CD4-positive, alpha-beta memory T cell (primary cell): ENCODE data around the gene HEG1. TPM values are rescaled to one million over a fixed set of nuclear protein-coding genes. Genes with fewer than 3 reads are reported as not detected.

Source experiments
- CTCF ChIA-PET: fragments of 350-600 bp; sonication (Branson Sonifier 250); formaldehyde crosslinking; loops from one replicate; lab custom pipeline; 2021; ENCODE audit warnings: inconsistent platforms; ENCODE audit not compliant: partially characterized antibody; lab: Charles Lee
- POLR2A ChIA-PET: fragments of 350-600 bp; sonication (Branson Sonifier 250); formaldehyde crosslinking; loops from one replicate; lab custom pipeline; 2021; ENCODE audit not compliant: partially characterized antibody; lab: Charles Lee
- DNase-seq, 5 donors: peaks; one replicate each; pipeline versions ENCODE4 v3.0.0 to v3.0.0-alpha.2; 2020 to 2022; ENCODE audit warnings: mixed read lengths in 1 of 5
- H3K27ac ChIP-seq: one replicate; pipeline ENCODE4 v1.7.0; 2013; ENCODE audit warnings: low read depth, low read length
- H3K27me3 ChIP-seq: 2 replicates; pipeline ENCODE4 v1.7.0; 2013; ENCODE audit warnings: mild to moderate bottlenecking, low read length, moderate library complexity; ENCODE audit not compliant: insufficient read depth
- H3K36me3 ChIP-seq: 2 replicates; pipeline ENCODE4 v1.7.0; 2013; ENCODE audit warnings: mild to moderate bottlenecking, low read length, moderate library complexity; ENCODE audit not compliant: insufficient read depth
- H3K4me1 ChIP-seq: 2 replicates; pipeline ENCODE4 v1.7.0; 2013; ENCODE audit warnings: mild to moderate bottlenecking, low read length, moderate library complexity; ENCODE audit not compliant: insufficient read depth
- H3K4me3 ChIP-seq, 2 donors: one replicate each; pipeline ENCODE4 v1.7.0; 2013; ENCODE audit warnings: low read length in 2 of 2, mild to moderate bottlenecking in 1 of 2
- H3K9me3 ChIP-seq, 2 donors: one replicate each; pipeline ENCODE4 v1.7.0; 2013; ENCODE audit warnings: low read length in 2 of 2, control low read depth in 1 of 2; ENCODE audit not compliant: control insufficient read depth in 1 of 2
- H3K27ac Mint-ChIP-seq, 7 donors: one replicate each; pipeline ENCODE4 v1.8.0; 2020 to 2021; ENCODE audit warnings: mixed read lengths in 7 of 7, mild to moderate bottlenecking in 6 of 7, inconsistent platforms in 3 of 7, moderate library complexity in 3 of 7
- H3K27me3 Mint-ChIP-seq, 2 donors: one replicate each; pipeline ENCODE4 v1.8.0; 2020 to 2021; ENCODE audit warnings: mixed read lengths in 2 of 2
- H3K36me3 Mint-ChIP-seq, 2 donors: one replicate each; pipeline ENCODE4 v1.8.0; 2020 to 2021; ENCODE audit warnings: mixed read lengths in 2 of 2, inconsistent platforms in 1 of 2, mild to moderate bottlenecking in 1 of 2
- H3K4me1 Mint-ChIP-seq, 4 donors: one replicate each; pipeline ENCODE4 v1.8.0; 2020 to 2021; ENCODE audit warnings: mixed read lengths in 4 of 4, mild to moderate bottlenecking in 1 of 4
- H3K4me3 Mint-ChIP-seq, 8 donors: one replicate each; pipeline ENCODE4 v1.8.0; 2020 to 2021; ENCODE audit warnings: mixed read lengths in 8 of 8, mild to moderate bottlenecking in 7 of 8, moderate library complexity in 6 of 8, inconsistent platforms in 3 of 8
- H3K9me3 Mint-ChIP-seq, 8 donors: one replicate each; pipeline ENCODE4 v1.8.0; 2020 to 2021; ENCODE audit warnings: mixed read lengths in 8 of 8, mild to moderate bottlenecking in 5 of 8, inconsistent platforms in 3 of 8, moderate library complexity in 1 of 8
- intact Hi-C: fragments of 100-400 bp; cut with micrococcal nuclease; formaldehyde crosslinking; loops from one replicate; pipeline ENCODE4 v1.15.1; 2023
- polyA plus RNA-seq, 2 donors: library from polyadenylated mRNA; unstranded; fragments of 300-500 nt; fragmentation: Illumina TruSeq; gene quantifications; one replicate each; pipeline ENCODE4 v1.2.3, GENCODE V29; 2021
- total RNA-seq, 2 experiments: library from RNA; stranded (reverse); gene quantifications; one replicate each; pipeline ENCODE4 v1.2.3, GENCODE V29; 2021

The HEG1 gene
- total and polyA plus RNA-seq, 4 experiments from 2014 or later: 1.1 to 21.7 (median 12.5) TPM

DNA sequence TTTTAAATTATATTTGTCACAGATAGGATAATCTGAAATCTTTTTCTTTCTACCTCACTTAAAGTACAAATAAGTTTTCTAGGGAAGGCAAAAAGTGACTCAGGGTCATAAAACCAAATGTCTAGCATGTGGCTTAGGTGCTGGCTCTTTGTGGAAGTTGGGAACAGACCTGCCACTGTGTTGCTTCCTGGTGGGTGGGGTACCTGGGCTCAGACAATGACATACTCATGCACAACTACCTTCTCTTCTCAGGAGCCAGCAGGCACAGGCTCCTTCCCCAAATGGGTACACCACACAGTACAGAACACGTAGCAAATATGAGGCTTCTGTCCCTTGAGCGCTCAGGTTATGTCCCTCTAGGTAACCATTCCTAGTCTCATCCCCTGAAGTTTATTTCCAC lies 81.1 kb downstream of the HEG1 start:
- POLR2A ChIA-PET: no interaction called here

DNA sequence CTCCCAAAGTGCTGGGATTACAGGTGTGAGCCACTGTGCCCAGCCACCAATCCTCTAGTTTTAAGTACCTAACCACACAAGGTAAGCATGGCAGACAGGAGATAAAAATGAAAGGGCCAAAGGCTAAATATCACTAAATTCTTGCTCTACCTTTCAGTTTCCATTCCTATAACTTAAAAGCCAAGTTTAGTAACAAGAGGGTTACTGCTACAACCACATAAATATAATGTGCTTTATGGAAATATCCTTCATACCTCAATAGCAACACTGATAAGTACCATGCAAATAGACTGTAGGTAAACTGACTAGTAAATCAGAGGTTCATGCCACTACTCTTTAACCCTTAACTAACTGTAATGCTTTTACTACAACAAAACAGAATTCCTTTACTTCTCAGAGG lies 82.5 kb downstream of the HEG1 start:
- no peaks in the 10 kb centered on the region for H3K27me3 ChIP-seq
- Mint-ChIP-seq H3K4me1 (peaks cover 0 to 2% (median 0%) of the 10 kb centered on the region in 4 donors), H3K4me3 (no peak overlapping the region), H3K9me3 (no peaks in the 10 kb centered on the region), H3K27ac (no peak overlapping the region), H3K36me3 (peaks cover 69 to 84% of the 10 kb centered on the region in 2 donors), H3K27me3 (no peaks in the 10 kb centered on the region)
- H3K4me1 ChIP-seq: no peaks in the 10 kb centered on the region
- no peak for DNase-seq
- H3K4me3 ChIP-seq: no peak overlapping the region
- no peaks in the 10 kb centered on the region for H3K9me3 ChIP-seq
- ChIA-PET POLR2A (no interaction called here), CTCF (no interaction called here)
- intact Hi-C loops: no loop called here
- H3K36me3 ChIP-seq: peaks cover 12% of the 10 kb centered on the region
- H3K27ac ChIP-seq: no peak overlapping the region

More for the DNA sequence above, 81.1 kb downstream of the HEG1 start:
- peaks cover 0 to 2% (median 0%) of the 10 kb centered on the region in 4 donors for H3K4me1 Mint-ChIP-seq
- H3K9me3 Mint-ChIP-seq: no peaks in the 10 kb centered on the region
- CTCF ChIA-PET: no interaction called here
- peaks cover 9% of the 10 kb centered on the region for H3K36me3 ChIP-seq
- peak overlapping the region in 2 of 7 donors; percentile 31 to 32 for H3K27ac Mint-ChIP-seq
- no peaks in the 10 kb centered on the region for H3K27me3 Mint-ChIP-seq
- no peak for DNase-seq
- H3K36me3 Mint-ChIP-seq: peaks cover 58 to 71% of the 10 kb centered on the region in 2 donors
- no peaks in the 10 kb centered on the region for H3K27me3 ChIP-seq
- H3K4me3 ChIP-seq: no peak overlapping the region
- H3K9me3 ChIP-seq: no peaks in the 10 kb centered on the region
- no peak overlapping the region for H3K27ac ChIP-seq
- no peak overlapping the region for H3K4me3 Mint-ChIP-seq
- H3K4me1 ChIP-seq: no peaks in the 10 kb centered on the region
- intact Hi-C loops: no loop called here

- Histone ChIP-seq H3K4me3 (no peak overlapping the region), H3K36me3 (peaks cover 12% of the 10 kb centered on the region), H3K27me3 (no peaks in the 10 kb centered on the region), H3K27ac (no peak overlapping the region), H3K4me1 (no peaks in the 10 kb centered on the region), H3K9me3 (no peaks in the 10 kb centered on the region)
- intact Hi-C loops: no loop called here
- ChIA-PET CTCF (no interaction called here), POLR2A (no interaction called here)
- Mint-ChIP-seq H3K27ac (no peak overlapping the region), H3K27me3 (no peaks in the 10 kb centered on the region), H3K36me3 (peaks cover 65 to 82% of the 10 kb centered on the region in 2 donors), H3K4me1 (peaks cover 0 to 2% (median 0%) of the 10 kb centered on the region in 4 donors), H3K9me3 (no peaks in the 10 kb centered on the region), H3K4me3 (no peak overlapping the region)
- DNase-seq: no peak
Observed at GRCh38 chr3:124972457-124972856, 83.3 kb downstream of the HEG1 start.

DNA sequence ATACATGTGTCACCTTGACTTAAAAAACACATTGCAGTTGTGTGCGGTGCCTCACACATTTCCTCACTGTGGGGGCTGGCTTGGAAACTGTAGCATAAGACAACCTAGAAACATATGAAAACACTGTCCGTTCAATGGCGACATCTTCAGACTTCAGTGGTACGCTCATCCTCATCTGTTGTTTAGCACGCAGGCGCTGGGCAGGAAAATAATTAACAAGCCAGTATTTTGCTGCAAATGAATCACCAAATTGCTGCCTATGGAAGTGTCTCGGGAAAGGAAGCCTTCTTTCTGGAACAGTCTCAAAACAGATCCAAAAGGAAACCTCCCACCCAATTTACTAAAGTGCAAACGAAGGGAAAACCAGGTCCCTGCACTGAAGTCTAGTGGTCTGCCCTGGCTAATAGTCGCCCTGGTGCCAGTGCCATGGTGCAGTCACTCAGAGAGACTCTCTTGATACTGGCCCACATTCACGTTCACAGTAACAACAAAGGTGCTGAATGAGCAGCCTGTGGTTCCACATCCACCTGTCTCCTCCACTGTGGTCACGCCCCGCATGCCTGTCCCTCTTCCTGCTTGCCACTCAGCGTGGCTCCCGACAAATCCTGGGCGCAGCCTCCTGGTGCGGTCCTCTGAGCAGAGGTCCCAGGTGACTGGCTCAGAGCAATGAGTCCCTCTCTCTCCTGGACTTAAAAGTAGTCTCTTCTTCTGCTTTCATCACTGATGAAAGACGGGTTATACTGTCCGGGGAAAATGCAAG lies 85.7 kb downstream of the HEG1 start:
- Histone ChIP-seq H3K9me3 (no peaks in the 10 kb centered on the region), H3K36me3 (peaks cover 12% of the 10 kb centered on the region), H3K27me3 (no peaks in the 10 kb centered on the region), H3K4me3 (no peak overlapping the region), H3K27ac (no peak overlapping the region), H3K4me1 (no peaks in the 10 kb centered on the region)
- H3K27me3 Mint-ChIP-seq: no peaks in the 10 kb centered on the region
- intact Hi-C loops: no loop called here
- POLR2A ChIA-PET: no interaction called here
- H3K36me3 Mint-ChIP-seq: peaks cover 50 to 63% of the 10 kb centered on the region in 2 donors
- no peak for DNase-seq
- no peak overlapping the region for H3K27ac Mint-ChIP-seq
- no peak overlapping the region for H3K4me3 Mint-ChIP-seq
- CTCF ChIA-PET: no interaction called here
- H3K9me3 Mint-ChIP-seq: no peaks in the 10 kb centered on the region
- no peaks in the 10 kb centered on the region for H3K4me1 Mint-ChIP-seq

- Histone ChIP-seq H3K4me3 (no peak overlapping the region), H3K36me3 (peaks cover 12% of the 10 kb centered on the region), H3K4me1 (no peaks in the 10 kb centered on the region), H3K27me3 (no peaks in the 10 kb centered on the region), H3K9me3 (no peaks in the 10 kb centered on the region), H3K27ac (no peak overlapping the region)
- H3K4me1 Mint-ChIP-seq: no peaks in the 10 kb centered on the region
- DNase-seq: no peak
- POLR2A ChIA-PET: no interaction called here
- peak overlapping the region in 1 of 7 donors; percentile 31 for H3K27ac Mint-ChIP-seq
- no peaks in the 10 kb centered on the region for H3K9me3 Mint-ChIP-seq
- peaks cover 43 to 54% of the 10 kb centered on the region in 2 donors for H3K36me3 Mint-ChIP-seq
- H3K27me3 Mint-ChIP-seq: no peaks in the 10 kb centered on the region
- intact Hi-C loops: no loop called here
- no peak overlapping the region for H3K4me3 Mint-ChIP-seq
- CTCF ChIA-PET: no interaction called here
Observed at GRCh38 chr3:124969190-124969589, 86.6 kb downstream of the HEG1 start.

DNA sequence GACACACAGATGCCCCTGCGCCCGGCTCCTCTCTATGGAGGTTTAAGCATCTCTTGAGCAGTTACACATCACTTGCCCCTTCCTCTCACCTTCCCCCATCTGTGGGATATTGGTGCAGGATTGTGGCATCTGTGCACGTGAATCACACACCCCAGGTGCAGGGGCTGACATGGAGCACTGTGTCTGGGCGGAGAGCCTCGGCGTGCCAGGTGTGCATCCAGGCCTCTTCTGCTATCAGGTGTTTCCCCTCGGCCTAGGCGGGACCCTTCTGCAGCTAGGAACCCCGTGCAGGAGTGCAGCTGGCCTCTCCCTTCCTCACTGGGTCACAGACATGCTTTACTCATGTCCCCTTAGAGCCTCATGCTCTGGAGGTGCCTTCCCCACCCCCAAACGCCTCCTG lies 87.8 kb downstream of the HEG1 start:
- no peak overlapping the region for H3K4me3 Mint-ChIP-seq
- no peaks in the 10 kb centered on the region for H3K27me3 ChIP-seq
- peaks cover 35 to 41% of the 10 kb centered on the region in 2 donors for H3K36me3 Mint-ChIP-seq
- no peak for DNase-seq
- POLR2A ChIA-PET: no interaction called here
- H3K9me3 Mint-ChIP-seq: no peaks in the 10 kb centered on the region
- no peak overlapping the region for H3K4me3 ChIP-seq
- H3K27ac ChIP-seq: no peak overlapping the region
- intact Hi-C loops: no loop called here
- peaks cover 12% of the 10 kb centered on the region for H3K36me3 ChIP-seq
- no peaks in the 10 kb centered on the region for H3K27me3 Mint-ChIP-seq
- CTCF ChIA-PET: no interaction called here
- no peaks in the 10 kb centered on the region for H3K4me1 ChIP-seq
- H3K9me3 ChIP-seq: no peaks in the 10 kb centered on the region
- H3K4me1 Mint-ChIP-seq: no peaks in the 10 kb centered on the region
- peak overlapping the region in 1 of 7 donors; percentile 48 for H3K27ac Mint-ChIP-seq

DNA sequence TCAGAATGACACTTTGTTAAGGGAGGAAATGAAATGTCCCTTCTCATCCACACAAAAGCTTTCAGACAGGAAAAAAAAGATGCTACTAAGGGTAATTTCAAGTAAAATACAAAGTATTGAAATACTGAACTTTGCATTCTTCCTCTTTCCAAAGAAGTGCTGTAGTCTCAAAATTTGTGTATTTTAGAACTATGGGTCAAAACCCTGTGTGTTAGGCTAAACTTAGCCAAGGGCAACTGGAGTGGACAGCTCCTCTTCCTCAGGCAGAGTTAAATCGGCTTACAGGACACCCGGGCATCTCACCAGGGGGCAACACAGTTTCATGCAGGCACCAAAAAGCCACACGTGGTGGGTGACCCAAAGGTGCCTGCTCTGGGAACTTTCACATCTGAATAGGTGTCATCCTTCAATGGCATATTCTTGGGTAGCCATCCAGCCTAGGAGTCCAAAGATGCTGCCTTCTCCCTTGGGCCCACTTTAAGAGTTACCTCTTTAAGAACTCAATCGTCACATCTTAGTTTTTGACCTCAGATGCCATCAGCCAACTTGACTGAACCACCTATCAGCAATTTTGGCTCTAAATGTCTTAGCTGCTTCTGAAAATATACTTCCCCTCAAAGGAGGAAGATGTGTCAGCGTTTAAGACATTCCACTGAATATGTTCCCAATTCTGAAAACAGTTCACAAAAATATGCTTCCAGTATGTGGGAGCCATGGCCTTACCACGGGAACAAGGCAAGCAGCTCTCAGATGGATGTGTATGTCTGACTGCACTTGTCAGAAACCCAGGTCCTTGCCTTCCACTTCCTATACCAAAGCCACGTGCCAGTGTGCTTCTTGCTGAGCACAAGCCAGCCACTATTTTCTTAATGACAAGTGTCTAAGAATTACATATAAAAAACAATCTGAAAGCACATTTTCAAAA lies 89.0 kb downstream of the HEG1 start:
- Histone ChIP-seq H3K4me3 (no peak overlapping the region), H3K4me1 (no peaks in the 10 kb centered on the region), H3K9me3 (no peaks in the 10 kb centered on the region), H3K27me3 (no peaks in the 10 kb centered on the region), H3K27ac (no peak overlapping the region), H3K36me3 (peaks cover 12% of the 10 kb centered on the region)
- Mint-ChIP-seq H3K4me3 (no peak overlapping the region), H3K36me3 (peaks cover 26 to 31% of the 10 kb centered on the region in 2 donors), H3K4me1 (no peaks in the 10 kb centered on the region), H3K27me3 (no peaks in the 10 kb centered on the region), H3K27ac (peak overlapping the region in 1 of 7 donors; percentile 19), H3K9me3 (no peaks in the 10 kb centered on the region)
- intact Hi-C loops: no loop called here
- CTCF ChIA-PET: no interaction called here
- POLR2A ChIA-PET: no interaction called here
- no peak for DNase-seq
